NB4 (cell line): ENCODE data around the gene INF2.

Experiments used
- MYC ChIP-seq: IDR thresholded peaks from 2 replicates; pipeline ENCODE4 v1.6.1; 2011; ENCODE audit warnings: low read depth, low read length
- POLR2A ChIP-seq: IDR thresholded peaks from 2 replicates; pipeline ENCODE4 v1.6.1; 2011; ENCODE audit warnings: mild to moderate bottlenecking; ENCODE audit not compliant: insufficient read length; ENCODE audit errors: extremely low read depth
- TF ChIP-seq, protein P1 (sequence below): IDR thresholded peaks from one replicate; pipeline ENCODE4 v1.5.1; 2012; ENCODE audit warnings: low read depth, low read length

DNA sequence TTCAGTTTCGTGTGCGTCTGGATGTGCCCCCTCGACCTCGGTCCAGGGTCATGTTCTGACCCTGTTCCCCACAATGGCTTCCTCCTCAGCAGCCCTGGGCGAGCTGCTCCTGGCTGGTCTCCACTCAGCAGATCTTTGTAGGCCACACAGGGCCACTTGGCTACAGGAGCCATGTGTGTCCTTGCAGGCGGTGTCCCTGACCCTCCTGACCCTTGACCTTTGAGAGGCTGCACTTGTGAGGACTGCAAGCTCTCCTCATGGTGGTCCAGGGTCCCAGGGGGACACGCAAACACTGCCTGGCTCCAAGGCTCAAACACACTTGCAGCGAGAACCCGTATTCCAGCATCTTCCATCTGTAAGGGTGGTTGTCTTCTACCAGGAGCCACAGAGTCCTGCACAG is 56.0 kb downstream of the INF2 start:
- TF ChIP-seq, protein P1, sequence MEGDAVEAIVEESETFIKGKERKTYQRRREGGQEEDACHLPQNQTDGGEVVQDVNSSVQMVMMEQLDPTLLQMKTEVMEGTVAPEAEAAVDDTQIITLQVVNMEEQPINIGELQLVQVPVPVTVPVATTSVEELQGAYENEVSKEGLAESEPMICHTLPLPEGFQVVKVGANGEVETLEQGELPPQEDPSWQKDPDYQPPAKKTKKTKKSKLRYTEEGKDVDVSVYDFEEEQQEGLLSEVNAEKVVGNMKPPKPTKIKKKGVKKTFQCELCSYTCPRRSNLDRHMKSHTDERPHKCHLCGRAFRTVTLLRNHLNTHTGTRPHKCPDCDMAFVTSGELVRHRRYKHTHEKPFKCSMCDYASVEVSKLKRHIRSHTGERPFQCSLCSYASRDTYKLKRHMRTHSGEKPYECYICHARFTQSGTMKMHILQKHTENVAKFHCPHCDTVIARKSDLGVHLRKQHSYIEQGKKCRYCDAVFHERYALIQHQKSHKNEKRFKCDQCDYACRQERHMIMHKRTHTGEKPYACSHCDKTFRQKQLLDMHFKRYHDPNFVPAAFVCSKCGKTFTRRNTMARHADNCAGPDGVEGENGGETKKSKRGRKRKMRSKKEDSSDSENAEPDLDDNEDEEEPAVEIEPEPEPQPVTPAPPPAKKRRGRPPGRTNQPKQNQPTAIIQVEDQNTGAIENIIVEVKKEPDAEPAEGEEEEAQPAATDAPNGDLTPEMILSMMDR = no peak
- no peak for TF ChIP-seq MYC
- TF ChIP-seq POLR2A = no peak
